NCI-H187 (cell line): ENCODE results near the gene RSAD2.
"Not testable (repeated sequence)": the region's sequence is repeated elsewhere in the genome, so short reads cannot be mapped to it uniquely, and the experiment has no call there.

Experiments used
- DNase-seq, 2 experiments: peaks; one replicate each; lab custom pipeline; 2025; lab: John Stamatoyannopoulos, UW

RSAD2 gene

GRCh38 chr2:6927186-6927585 lies 49.6 kb downstream of the RSAD2 start:
- no peak for DNase-seq

GRCh38 chr2:6927753-6928152 lies 50.2 kb downstream of the RSAD2 start:
- no peak for DNase-seq

- no peak for DNase-seq
Measured at GRCh38 chr2:6928452-6928851, 50.9 kb downstream of the RSAD2 start.

DNA sequence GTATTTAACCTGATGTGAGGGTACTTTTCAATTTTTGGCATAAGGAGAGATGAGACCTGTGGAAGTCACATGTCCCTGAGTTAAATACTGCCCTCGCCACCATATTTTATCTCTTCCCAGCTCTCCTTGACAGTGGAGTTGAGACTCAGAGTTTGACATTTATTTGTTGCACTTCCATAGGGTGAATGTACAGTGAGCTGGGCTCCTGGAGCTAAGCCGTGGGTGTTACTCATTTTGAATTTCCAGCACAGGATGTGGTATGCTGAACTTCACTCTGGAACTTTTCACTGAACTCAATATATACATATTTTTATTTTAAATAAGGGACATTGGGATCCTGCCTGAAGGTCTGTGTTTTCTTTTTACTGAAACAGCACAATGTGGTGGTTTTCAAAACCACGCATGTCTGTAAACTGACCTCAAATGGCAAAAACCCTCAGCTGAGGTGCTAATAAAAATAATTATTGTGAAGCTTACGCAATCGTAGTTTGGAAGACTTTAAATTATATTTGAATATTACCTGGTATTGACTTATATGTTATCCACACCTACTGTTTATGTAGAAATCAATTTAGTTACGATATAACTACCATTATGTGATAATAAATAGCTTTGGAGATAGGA lies 51.7 kb downstream of the RSAD2 start:
- DNase-seq, result no peak

DNA sequence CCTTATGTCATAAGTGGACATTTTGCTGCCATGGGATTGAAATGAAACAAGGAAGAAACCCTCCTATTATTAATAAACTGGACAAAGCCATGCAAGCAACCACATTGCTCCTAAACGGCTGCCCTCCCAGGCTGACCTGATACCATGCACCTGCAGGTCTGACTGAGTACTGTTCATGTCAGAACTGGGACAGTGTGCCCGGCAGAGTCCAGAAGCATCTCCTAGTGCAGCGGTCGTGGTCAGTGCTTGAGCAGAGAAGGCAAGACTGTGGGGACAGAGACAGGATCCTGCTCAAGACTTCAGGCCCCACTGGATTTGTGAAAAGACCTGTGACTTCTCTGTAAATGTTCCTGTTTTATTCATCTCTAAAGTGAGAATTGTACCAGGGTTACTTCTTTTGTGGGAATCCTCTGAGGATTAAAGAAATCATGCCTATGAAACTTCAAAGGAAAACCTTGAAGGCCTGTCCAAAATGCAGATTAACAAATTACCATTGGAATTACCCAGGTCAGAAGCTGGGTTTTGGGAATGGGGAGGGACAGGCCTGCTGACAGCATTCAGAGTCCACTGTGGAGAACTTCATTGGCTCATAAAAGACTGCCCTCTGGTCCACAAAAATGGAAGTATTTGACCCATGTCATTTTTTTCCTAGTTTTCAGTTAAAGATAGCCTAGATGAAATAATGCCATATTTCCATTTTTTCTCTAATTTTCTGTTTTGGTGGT lies 53.5 kb downstream of the RSAD2 start:
- no peak for DNase-seq

GRCh38 chr2:6931753-6932152 lies 54.2 kb downstream of the RSAD2 start:
- no peak for DNase-seq

DNA sequence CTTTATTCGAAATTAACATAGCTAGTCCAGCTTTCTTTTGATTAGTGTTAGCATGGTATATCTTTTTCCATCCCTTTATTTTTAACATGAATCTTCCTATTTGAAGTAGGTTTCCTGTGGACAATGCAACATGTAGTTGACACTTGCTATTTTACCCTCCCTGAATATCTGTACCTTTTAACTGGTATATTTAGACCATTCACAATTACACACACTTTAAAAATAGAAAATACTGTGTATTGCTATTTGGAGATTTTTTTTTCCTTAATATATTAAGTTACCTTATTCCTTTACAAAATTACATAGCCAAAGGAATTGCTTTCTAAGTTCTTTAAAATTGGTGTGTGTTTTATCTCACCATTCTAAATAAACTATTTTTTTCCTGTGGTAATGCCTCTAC lies 54.6 kb downstream of the RSAD2 start:
- DNase-seq, result no peak

GRCh38 chr2:6932828-6933227 lies 55.3 kb downstream of the RSAD2 start:
- no peak for DNase-seq

DNA sequence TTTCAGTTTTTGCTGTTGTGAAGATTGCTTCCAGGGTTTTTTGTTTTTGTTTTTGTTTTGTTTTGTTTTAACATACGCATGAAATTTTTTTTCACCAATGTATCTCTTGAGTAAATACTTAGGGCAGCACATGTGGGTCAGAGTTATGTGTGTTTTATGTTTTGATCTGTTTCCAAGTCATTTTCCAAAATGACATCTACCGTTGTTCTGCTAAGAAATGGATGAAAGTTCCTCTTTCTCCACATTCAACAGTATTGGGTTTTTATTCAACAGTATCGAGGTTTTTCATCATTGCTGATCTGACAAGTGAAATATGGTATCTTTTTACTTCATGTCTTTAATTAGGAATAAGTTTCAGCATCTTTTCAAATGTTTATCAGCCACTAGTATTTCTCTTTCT lies 56.3 kb downstream of the RSAD2 start:
- no peak for DNase-seq

DNA sequence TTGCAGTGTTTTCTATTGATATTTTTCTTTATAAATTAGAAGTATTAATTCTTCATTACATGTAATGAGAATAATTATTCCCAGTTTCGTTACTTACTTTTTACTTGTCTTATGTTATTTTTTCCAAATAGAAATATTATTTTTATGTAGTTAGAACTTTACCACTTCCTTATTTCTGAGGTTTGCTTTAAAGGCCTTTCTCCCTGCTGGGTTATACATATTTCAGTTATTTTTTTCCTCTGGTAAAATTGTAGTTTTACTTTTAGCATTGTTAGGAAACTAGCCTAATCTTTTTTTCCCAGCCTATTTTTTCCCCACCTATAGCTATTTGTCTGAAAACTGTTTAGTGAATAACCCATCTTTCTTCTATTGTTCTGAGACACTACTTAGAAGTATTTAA lies 56.8 kb downstream of the RSAD2 start:
- DNase-seq, result no peak

DNA sequence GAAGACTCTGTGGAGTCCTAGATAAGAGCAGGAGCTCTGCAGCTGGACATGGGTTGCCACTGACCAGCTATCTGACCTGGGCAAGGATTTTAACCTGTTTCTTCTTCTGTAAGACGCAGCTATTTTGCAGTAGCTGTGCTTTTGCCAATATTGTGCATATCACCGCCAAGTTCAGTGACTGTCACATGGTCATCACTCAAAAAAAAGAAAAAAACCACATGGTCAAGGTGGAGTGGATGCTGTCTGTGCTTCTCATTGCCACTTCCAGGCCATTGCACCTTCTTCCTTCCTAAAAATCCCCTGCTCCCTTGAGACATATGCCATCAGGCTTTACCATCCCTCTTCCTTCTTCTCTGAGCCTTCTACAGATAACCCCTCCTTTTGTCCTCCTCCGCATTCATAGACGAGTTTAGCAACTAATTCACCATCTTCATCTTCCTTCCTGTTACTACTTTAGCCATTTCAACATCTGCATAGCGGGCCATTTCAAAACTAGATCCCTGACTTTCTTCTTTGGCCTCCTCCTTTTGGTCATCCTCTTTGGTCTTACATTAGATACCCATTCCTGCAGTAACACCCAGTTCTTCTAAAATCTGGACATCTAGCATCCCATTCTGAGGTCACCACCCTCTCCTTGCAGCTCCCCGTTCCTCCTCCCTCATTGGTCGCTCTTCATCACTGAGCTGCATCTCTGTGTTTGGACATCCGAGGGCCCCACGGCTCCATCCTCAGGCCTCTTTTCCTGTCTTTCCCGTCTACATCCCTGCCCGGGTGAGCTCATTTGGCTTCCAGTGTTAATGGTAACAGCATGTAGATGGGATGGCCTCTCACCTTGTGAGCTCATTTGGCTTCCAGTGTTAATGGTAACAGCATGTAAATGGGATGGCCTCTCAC lies 57.4 kb downstream of the RSAD2 start:
- no peak for DNase-seq

DNA sequence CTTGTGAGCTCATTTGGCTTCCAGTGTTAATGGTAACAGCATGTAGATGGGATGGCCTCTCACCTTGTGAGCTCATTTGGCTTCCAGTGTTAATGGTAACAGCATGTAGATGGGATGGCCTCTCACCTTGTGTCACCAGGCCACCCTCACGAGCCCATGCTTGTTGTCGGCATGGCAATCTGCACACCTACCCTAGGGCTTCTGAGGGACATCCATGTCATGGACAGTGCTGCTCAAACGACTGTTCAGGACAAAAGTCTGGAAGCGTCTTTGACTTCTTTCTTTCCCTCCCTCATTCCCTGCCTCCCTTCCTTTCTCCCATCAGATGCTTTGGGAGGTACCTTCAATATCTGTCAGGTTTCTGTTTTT lies 58.1 kb downstream of the RSAD2 start:
- not testable (repeated sequence) for DNase-seq

DNA sequence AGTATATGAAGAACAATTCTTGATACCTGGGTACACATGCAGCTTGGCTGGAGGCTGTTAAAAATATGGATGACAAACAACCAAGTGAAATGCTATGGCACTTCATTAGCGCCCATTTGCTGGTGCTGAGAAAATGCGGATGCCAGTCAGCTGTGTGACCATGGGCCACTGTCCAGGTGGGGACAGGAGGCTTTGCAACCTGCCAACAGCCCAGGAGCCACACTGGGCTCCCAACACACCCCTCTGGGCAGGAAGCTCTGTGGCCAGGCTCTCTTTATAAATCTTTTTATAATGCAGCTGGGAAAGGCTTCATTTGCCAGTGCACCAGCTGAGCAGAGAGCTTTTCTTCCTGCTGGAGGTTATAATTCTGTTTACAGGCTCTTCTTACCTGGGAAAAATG lies 59.6 kb downstream of the RSAD2 start:
- DNase-seq, result no peak

- DNase-seq, result no peak
Measured at GRCh38 chr2:6937582-6937981, 60.0 kb downstream of the RSAD2 start.

DNA sequence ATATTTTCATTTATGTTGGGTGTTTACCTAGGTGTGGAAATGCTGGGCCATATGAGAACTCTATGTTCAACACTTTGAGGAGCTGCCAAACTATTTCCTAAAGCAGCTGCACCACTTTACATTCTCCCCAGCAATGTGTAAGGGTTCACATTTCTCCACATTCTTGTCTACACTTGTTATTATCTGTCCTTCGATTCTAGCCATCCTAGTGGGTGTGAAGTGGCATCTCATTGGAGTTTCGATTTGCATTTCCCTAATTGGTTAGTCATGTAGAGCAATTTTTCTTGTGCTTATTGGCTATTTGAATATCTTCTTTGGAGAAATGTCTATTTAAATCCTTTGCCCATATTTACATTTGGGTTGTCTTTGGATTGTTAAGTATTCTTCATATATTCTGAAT lies 61.5 kb downstream of the RSAD2 start:
- DNase-seq, result no peak

GRCh38 chr2:6940820-6941219 lies 63.2 kb downstream of the RSAD2 start:
- DNase-seq, result no peak

DNA sequence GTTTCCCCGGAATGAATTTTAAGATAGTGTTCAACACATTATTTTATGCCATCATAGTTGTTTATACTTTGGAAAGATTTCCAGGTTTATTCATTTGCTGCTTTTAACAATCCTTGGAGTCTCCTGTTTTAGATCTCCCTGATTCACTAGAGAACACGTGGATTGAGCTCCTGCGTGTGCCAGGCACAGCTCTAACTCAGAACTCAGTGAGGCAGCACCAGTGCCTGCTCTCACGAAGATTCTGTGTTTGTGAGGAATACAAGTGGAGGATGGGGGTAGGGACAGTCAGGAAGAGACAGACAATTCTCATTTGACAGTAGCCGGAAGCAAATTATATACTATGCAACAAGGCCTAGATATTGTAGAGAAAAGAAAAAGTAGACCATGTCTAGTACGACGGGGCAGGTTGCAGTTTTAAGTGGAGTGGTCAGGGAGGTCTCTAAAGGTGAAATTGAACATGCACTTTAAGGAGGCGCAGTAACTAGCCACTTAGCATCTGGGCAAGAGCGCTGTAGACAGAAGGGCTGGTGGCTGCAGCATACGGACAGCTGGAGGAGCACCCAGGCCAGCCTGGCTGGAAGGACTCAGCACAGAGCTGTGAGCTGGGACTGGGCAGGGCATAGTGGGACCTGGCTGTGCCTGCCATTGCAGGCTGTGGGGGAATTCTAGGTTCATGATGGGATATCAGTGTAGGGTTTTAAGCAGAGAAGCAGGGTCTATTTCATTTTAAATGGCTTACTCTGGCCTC lies 63.9 kb downstream of the RSAD2 start:
- DNase-seq, result no peak

DNA sequence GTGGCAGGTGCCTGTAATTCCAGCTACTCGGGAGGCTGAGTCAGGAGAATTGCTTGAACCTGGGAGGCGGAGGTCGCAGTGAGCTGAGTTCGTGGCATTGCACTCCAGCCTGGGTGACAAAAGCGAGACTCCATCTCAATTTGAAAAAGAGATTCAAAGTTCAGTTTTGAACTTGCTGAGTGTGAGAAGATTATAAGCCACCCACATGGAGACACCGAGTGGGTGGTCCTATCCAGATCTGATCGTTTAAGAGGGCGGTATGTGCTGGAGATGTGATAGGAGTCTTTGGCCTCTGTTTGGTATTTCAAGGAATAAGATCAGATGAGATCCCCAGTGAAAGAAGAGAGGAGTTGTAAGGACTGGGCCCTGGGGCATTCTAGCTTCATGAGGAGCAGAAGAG lies 65.3 kb downstream of the RSAD2 start:
- DNase-seq, result no peak

GRCh38 chr2:6943523-6943922 lies 65.9 kb downstream of the RSAD2 start:
- DNase-seq, result no peak

GRCh38 chr2:6943971-6944370 lies 66.4 kb downstream of the RSAD2 start:
- DNase-seq, result no peak

DNA sequence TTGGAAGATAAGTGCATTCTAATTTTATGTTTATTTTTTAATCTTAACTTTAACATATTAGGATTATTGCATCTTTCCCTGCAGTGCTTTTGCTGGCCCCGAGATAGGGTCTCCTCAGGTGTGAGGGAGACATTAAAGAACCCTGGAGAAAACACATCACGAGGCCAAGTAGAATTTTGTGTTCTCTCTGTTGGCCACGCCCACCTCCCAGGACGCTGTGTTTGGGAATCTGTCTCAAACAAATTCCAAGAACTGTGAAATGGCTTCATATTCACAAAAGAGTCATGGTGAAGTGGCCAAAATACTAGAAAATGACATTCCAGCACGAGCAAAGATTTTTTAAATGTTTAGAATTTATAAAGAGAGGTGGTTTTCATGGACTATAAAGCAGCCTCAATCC lies 67.0 kb downstream of the RSAD2 start:
- DNase-seq, result no peak

DNA sequence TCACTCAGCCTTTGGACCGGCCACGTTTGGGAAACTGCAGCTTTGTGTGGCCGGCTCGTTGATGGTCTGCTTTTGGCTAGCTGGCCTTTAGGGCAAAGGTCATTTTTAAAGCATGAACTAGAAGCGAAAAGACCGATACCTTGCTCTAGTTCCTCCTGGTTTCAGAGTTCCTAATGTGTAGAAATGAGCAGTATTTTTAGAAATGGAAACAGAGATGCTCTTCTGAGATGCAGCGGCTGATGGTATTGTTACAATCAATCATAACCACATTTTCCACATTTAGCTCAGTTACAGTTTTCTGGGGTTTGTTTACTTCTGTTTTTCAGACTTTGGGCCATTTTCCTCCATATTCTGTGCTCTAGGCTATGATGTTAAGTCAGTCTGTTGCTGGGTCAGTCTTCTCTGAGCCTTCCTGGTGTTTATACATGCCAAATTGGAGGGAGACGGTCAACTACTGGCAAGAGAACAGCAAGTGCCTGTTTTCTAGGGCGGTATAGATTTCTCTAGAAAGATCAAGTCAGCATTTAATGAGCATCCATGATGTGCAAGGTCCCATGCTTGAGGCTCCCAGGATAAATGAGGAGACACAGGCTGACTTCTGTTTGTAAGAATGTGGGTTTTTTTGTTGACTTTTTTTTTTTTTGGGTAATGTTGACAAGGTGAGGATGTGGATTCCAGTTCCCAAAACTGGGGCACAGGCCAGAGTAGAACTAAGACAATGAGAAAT lies 67.7 kb downstream of the RSAD2 start:
- DNase-seq, result no peak
